Lung (tissue), 12 donors: ENCODE data around the gene SPEM1. TPM values are rescaled to one million over a fixed set of nuclear protein-coding genes. Genes with fewer than 3 reads are reported as not detected.

Experiments
- ATAC-seq: fragments of 200-7000 bp; cut with Tn5 transposase; one replicate; pipeline ENCODE4 v1.9.1; 2020; ENCODE audit warnings: moderate number of reproducible peaks; ENCODE audit not compliant: insufficient read depth, low FRiP score
- DNase-seq, 3 donors: peaks; one replicate each; pipeline ENCODE4 v3.0.0-alpha.2; 2013 to 2017
- H3K27ac ChIP-seq, 2 donors: one replicate each; pipeline ENCODE4 v1.5.1; 2013; ENCODE audit warnings: mild to moderate bottlenecking in 2 of 2, moderate library complexity in 2 of 2, control low read depth in 1 of 2, inconsistent platforms in 1 of 2, low read depth in 1 of 2, low read length in 1 of 2
- H3K27me3 ChIP-seq, 3 donors: one replicate each; pipeline ENCODE4 v1.5.1; 2013; ENCODE audit warnings: low read length in 2 of 3; ENCODE audit not compliant: control insufficient read depth in 3 of 3, insufficient read depth in 3 of 3
- H3K36me3 ChIP-seq, 4 donors: one replicate each; pipeline ENCODE4 v1.5.1; 2013; ENCODE audit warnings: low read length in 4 of 4, mild to moderate bottlenecking in 1 of 4, moderate library complexity in 1 of 4; ENCODE audit not compliant: control insufficient read depth in 4 of 4, insufficient read depth in 4 of 4
- H3K4me1 ChIP-seq, 5 donors: one replicate each; pipeline ENCODE4 v1.5.1; 2013; ENCODE audit warnings: low read length in 5 of 5, mild to moderate bottlenecking in 2 of 5, moderate library complexity in 1 of 5; ENCODE audit not compliant: control insufficient read depth in 5 of 5, insufficient read depth in 5 of 5
- H3K4me3 ChIP-seq: one replicate; pipeline ENCODE4 v1.5.1; 2013; ENCODE audit warnings: mild to moderate bottlenecking, control low read depth, moderate library complexity
- H3K9ac ChIP-seq, 2 donors: one replicate each; pipeline ENCODE4 v1.5.1; 2013; ENCODE audit warnings: low read length in 2 of 2, control low read depth in 1 of 2; ENCODE audit not compliant: insufficient read depth in 1 of 2
- H3K9me3 ChIP-seq, 4 donors: one replicate each; pipeline ENCODE4 v1.5.1; 2013; ENCODE audit warnings: low read length in 3 of 4, mild to moderate bottlenecking in 1 of 4, moderate library complexity in 1 of 4; ENCODE audit not compliant: control insufficient read depth in 4 of 4, insufficient read depth in 3 of 4
- WGBS, 2 donors: extraction: QIAGEN DNeasy Blood & Tissue Kit; methylation state at CpG; one replicate each; pipeline ENCODE4 v1.1.7; 2013; 5-methylcytosine and 5-hydroxymethylcytosine counted together
- polyA plus RNA-seq, 2 donors: library from polyadenylated mRNA; stranded (reverse); fragments of 200-250 nt; gene quantifications; one replicate each; pipeline ENCODE4 v1.2.1, GENCODE V29; 2013
- total RNA-seq, 2 donors: library from RNA; depleted of rRNA in 1 of 2; stranded (reverse); fragments of >200 nt in 1 of 2; gene quantifications; one replicate each; pipeline ENCODE4 v1.2.1, GENCODE V29; 2014 to 2021
- TF ChIP-seq, protein P1 (sequence below): IDR thresholded peaks from 2 replicates; pipeline ENCODE4 v1.5.1; 2012; ENCODE audit warnings: mild to moderate bottlenecking; ENCODE audit errors: control extremely low read depth, extremely low read depth
- donor health status: control.
- donor health status: control.
- donor health status: Bipolar disorder and iron deficiency.
- donor health status: healthy.
- donor health status: DM: yes; HTN: yes; CAD: no.

The SPEM1 gene
- total and polyA plus RNA-seq, 4 donors, result not detected

- TF ChIP-seq, protein P1, sequence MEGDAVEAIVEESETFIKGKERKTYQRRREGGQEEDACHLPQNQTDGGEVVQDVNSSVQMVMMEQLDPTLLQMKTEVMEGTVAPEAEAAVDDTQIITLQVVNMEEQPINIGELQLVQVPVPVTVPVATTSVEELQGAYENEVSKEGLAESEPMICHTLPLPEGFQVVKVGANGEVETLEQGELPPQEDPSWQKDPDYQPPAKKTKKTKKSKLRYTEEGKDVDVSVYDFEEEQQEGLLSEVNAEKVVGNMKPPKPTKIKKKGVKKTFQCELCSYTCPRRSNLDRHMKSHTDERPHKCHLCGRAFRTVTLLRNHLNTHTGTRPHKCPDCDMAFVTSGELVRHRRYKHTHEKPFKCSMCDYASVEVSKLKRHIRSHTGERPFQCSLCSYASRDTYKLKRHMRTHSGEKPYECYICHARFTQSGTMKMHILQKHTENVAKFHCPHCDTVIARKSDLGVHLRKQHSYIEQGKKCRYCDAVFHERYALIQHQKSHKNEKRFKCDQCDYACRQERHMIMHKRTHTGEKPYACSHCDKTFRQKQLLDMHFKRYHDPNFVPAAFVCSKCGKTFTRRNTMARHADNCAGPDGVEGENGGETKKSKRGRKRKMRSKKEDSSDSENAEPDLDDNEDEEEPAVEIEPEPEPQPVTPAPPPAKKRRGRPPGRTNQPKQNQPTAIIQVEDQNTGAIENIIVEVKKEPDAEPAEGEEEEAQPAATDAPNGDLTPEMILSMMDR, result no peak
- Histone ChIP-seq H3K9me3 (no peaks in the 10 kb centered on the region), H3K36me3 (no peaks in the 10 kb centered on the region), H3K27ac (no peak overlapping the region), H3K9ac (no peak overlapping the region), H3K27me3 (peaks cover 0 to 43% (median 42%) of the 10 kb centered on the region in 3 donors), H3K4me3 (no peak overlapping the region), H3K4me1 (peaks cover 0 to 38% (median 16%) of the 10 kb centered on the region in 5 donors)
- peak; percentile 51 to 61 (median 60) for DNase-seq
- WGBS, 2 donors, result 0 to 4% methylated on average over 39 to 46 of the region's 46 CpGs
- ATAC-seq, result no peak
Measured at GRCh38 chr17:7440113-7440833, 20.1 kb downstream of the SPEM1 start.

- ATAC-seq (no peak), DNase-seq (peak in 2 of 3 donors; percentile 35 to 46)
- Histone ChIP-seq H3K9ac (no peak overlapping the region), H3K4me1 (peaks cover 0 to 36% (median 16%) of the 10 kb centered on the region in 5 donors), H3K4me3 (no peak overlapping the region), H3K9me3 (no peaks in the 10 kb centered on the region), H3K36me3 (no peaks in the 10 kb centered on the region), H3K27ac (no peak overlapping the region), H3K27me3 (peaks cover 0 to 42% (median 42%) of the 10 kb centered on the region in 3 donors)
- TF ChIP-seq, protein P1, result no peak
- WGBS, 2 donors, result 5 to 15% methylated on average over 12 of the region's 12 CpGs
Measured at GRCh38 chr17:7440834-7441195, 20.7 kb downstream of the SPEM1 start.

GRCh38 chr17:7441266-7441665, 21.1 kb downstream of the SPEM1 start:
- no peaks in the 10 kb centered on the region for H3K36me3 ChIP-seq
- ATAC-seq, result no peak
- H3K4me3 ChIP-seq, result no peak overlapping the region
- no peak overlapping the region for H3K9ac ChIP-seq
- H3K9me3 ChIP-seq, result no peaks in the 10 kb centered on the region
- no peak overlapping the region for H3K27ac ChIP-seq
- peaks cover 0 to 34% (median 16%) of the 10 kb centered on the region in 5 donors for H3K4me1 ChIP-seq
- no peak for DNase-seq
- WGBS, 2 donors, result 74 to 79% methylated on average over 7 of the region's 7 CpGs
- TF ChIP-seq, protein P1, result no peak
- H3K27me3 ChIP-seq, result peaks cover 0 to 45% (median 42%) of the 10 kb centered on the region in 3 donors
